GM23248 (cell line): ENCODE results near the gene YWHAG.
"Not testable (repeated sequence)": the region's sequence is repeated elsewhere in the genome, so short reads cannot be mapped to it uniquely, and the experiment has no call there.

Experiments
- EZH2 ChIP-seq: fragments of 200-600 bp; sonication (generic); IDR thresholded peaks from 2 replicates; pipeline ENCODE4 v1.6.1; 2018; ENCODE audit warnings: antibody characterized with exemption, mild to moderate bottlenecking; ENCODE audit not compliant: insufficient read depth, poor library complexity, severe bottlenecking
- EZH2phosphoT487 ChIP-seq: fragments of 200-600 bp; sonication (generic); IDR thresholded peaks from 2 replicates; pipeline ENCODE4 v1.6.1; 2018; ENCODE audit warnings: antibody characterized with exemption, moderate library complexity, mild to moderate bottlenecking, low read depth; ENCODE audit not compliant: insufficient read depth

- TF ChIP-seq EZH2, EZH2phosphoT487: not testable (repeated sequence)
Observed at GRCh38 chr7:76387789-76388188, 29.0 kb upstream of the YWHAG start.
